ENCODE results near the gene MSI2. TPM values are rescaled to one million over a fixed set of nuclear protein-coding genes. Genes with fewer than 3 reads are reported as not detected.

Gene MSI2
- total RNA-seq, 6 experiments from 2014 or later: 12.0 to 22.6 (median 19.4) TPM

DNA sequence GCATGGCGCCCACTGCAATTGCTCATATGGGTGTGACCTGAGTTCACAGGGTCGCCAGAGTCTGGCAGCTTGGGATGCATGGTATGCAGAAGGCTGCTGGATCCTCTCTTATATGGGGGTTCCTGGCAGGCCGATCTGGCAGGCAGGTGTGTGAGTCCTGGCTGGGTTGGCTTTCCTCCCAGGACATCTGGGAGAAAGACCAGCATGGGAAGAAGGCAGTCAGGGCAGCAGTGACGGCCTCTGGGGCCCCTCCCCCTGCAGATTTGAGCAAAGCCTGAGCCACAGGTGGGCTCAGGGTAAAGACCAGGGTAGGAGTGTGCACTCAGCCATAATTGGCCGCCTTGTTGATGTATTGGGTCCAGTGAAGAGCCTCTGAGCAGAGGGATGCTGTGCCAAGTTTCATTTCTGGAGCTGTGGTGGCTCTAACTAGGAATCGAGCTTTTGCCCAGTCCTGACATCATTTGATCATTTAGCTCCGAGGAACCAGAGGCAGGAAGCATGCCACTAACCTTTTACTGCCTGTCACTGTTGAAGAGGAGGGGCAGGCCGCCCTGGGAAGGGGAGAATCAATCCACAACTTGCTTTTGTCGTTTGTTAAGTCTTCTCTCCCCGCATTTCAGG, 314.5 kb downstream of the MSI2 start:
- 57% methylated on average over 4 of the region's 10 CpGs for WGBS (ENCODE audit: insufficient coverage, low coverage, low lambda C conversion rate, missing lambda C conversion rate)
- DNase-seq: no peak
- no peak for ATAC-seq
- H3K9me3 ChIP-seq: no peaks in the 10 kb centered on the region
- TF ChIP-seq, protein P1, sequence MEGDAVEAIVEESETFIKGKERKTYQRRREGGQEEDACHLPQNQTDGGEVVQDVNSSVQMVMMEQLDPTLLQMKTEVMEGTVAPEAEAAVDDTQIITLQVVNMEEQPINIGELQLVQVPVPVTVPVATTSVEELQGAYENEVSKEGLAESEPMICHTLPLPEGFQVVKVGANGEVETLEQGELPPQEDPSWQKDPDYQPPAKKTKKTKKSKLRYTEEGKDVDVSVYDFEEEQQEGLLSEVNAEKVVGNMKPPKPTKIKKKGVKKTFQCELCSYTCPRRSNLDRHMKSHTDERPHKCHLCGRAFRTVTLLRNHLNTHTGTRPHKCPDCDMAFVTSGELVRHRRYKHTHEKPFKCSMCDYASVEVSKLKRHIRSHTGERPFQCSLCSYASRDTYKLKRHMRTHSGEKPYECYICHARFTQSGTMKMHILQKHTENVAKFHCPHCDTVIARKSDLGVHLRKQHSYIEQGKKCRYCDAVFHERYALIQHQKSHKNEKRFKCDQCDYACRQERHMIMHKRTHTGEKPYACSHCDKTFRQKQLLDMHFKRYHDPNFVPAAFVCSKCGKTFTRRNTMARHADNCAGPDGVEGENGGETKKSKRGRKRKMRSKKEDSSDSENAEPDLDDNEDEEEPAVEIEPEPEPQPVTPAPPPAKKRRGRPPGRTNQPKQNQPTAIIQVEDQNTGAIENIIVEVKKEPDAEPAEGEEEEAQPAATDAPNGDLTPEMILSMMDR (IDR thresholded peaks at IDR 0.05): no peak
- TF ChIP-seq POLR2A (IDR thresholded peaks at IDR 0.05): no peak
- no peak overlapping the region for H3K27ac ChIP-seq
- H3K27me3 ChIP-seq: no peaks in the 10 kb centered on the region
- H3K4me1 ChIP-seq: no peaks in the 10 kb centered on the region
- H3K36me3 ChIP-seq: no peaks in the 10 kb centered on the region
- no peak overlapping the region for H3K4me3 ChIP-seq
- intact Hi-C loops (cut with DNase I): no loop called here

DNA sequence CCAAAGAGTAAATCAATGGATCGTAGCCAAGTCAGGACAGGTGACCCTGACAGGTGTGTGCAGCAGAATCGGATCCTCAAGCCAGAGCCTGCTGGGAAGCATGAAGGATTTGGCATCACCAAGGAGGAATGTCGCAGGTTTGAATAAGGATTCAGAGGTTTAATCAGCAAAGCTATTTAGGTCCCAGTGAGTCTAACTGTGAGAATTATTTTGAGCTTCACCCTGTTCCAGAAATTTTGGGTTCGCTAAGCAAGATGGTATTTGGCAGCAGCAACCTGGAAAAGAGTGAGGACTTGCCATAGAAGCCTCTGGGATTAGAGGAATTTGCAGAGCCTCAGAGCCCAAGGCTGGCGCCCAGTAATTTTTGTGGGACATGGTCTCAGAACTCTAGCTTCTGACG, 315.7 kb downstream of the MSI2 start:
- Histone ChIP-seq H3K4me1 (no peaks in the 10 kb centered on the region), H3K9me3 (no peaks in the 10 kb centered on the region), H3K4me3 (no peak overlapping the region), H3K36me3 (no peaks in the 10 kb centered on the region), H3K27ac (no peak overlapping the region), H3K27me3 (no peaks in the 10 kb centered on the region)
- DNase-seq: no peak
- 60% methylated on average over 1 of the region's 6 CpGs for WGBS (ENCODE audit: insufficient coverage, low coverage, low lambda C conversion rate, missing lambda C conversion rate)
- intact Hi-C loops (cut with DNase I): no loop called here
- ATAC-seq: no peak
- TF ChIP-seq POLR2A (IDR thresholded peaks at IDR 0.05): no peak
- TF ChIP-seq, protein P1 (IDR thresholded peaks at IDR 0.05): no peak

DNA sequence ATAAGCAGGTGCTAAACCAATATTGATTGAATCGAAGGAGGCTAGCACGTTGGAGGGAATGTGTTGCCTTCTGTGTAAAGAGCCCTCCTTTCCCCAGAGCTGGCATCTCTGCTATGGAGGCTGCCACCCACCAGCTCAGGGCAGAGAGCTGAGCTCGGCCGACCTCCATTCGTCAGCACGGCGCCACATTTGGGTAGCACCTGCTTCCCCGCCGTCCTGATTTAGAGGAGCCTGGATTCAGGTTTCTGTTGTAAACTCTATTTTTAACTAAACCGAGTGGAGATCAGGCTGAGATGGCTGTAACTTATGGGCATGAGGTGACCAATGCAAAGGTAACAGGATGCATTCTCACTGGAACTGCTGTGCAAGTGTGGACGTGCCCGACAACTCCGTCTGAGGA, 316.3 kb downstream of the MSI2 start:
- H3K4me3 ChIP-seq: no peak overlapping the region
- DNase-seq (no peak), ATAC-seq (no peak)
- peaks cover 0 to 4% (median 0%) of the 10 kb centered on the region in 4 donors for H3K4me1 ChIP-seq
- intact Hi-C loops (cut with DNase I): no loop called here
- H3K36me3 ChIP-seq: no peaks in the 10 kb centered on the region
- no peaks in the 10 kb centered on the region for H3K27me3 ChIP-seq
- H3K9me3 ChIP-seq: no peaks in the 10 kb centered on the region
- TF ChIP-seq POLR2A (IDR thresholded peaks at IDR 0.05): no peak
- TF ChIP-seq, protein P1 (IDR thresholded peaks at IDR 0.05): no peak
- H3K27ac ChIP-seq: no peak overlapping the region
- WGBS (ENCODE audit: insufficient coverage, low coverage, low lambda C conversion rate, missing lambda C conversion rate): 100% methylated on average over 1 of the region's 13 CpGs

DNA sequence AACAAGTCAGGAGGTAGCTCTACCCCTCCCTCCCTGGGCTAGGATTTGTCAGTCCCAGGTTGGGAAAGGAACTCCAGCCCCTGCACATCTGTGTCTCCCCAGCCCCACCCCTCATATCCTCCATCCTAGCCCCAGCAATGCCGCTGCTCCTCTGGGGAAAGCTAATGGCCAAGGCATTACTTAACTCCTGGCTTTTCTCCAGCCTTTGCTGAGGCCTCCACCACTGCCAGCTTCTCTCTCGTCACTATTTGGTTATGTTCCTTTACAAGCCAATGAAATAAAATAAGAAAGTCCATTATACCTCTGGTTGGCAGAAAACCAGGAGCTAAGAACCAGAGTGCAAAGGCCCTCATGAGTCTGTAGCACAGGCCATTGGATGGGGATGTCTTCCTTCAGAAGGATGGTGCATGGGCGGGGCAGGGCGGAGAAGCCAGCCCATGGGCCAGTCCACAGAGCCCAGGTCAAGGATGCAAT, 317.8 kb downstream of the MSI2 start:
- ATAC-seq: peak in 1 of 4 donors; percentile 71

More for the DNA sequence above, 317.8 kb downstream of the MSI2 start:
- H3K4me1 ChIP-seq: peaks cover 0 to 10% (median 0%) of the 10 kb centered on the region in 4 donors
- no peaks in the 10 kb centered on the region for H3K27me3 ChIP-seq
- no peaks in the 10 kb centered on the region for H3K9me3 ChIP-seq
- H3K4me3 ChIP-seq: no peak overlapping the region
- TF ChIP-seq POLR2A (IDR thresholded peaks at IDR 0.05): no peak
- TF ChIP-seq, protein P1 (IDR thresholded peaks at IDR 0.05): no peak
- no peaks in the 10 kb centered on the region for H3K36me3 ChIP-seq
- 57% methylated on average over 3 of the region's 4 CpGs for WGBS (ENCODE audit: insufficient coverage, low coverage, low lambda C conversion rate, missing lambda C conversion rate)
- DNase-seq: no peak
- intact Hi-C loops (cut with DNase I): no loop called here
- no peak overlapping the region for H3K27ac ChIP-seq

All from right lobe of liver (tissue), 6 donors.